CD14-positive monocyte (primary cell): ENCODE results near the gene MMP24. TPM values are rescaled to one million over a fixed set of nuclear protein-coding genes. Genes with fewer than 3 reads are reported as not detected.
A peak's percentile ranks its signal among the peaks of the same experiment; 100 is the strongest.

Experiments used
- DNase-seq, 3 donors: peaks; one replicate each; pipeline ENCODE4 v3.0.0-alpha.2; 2011 to 2022
- H2AFZ ChIP-seq: 2 replicates; pipeline ENCODE4 v1.6.0; 2012; ENCODE audit warnings: mild to moderate bottlenecking, low read depth, low read length, inconsistent platforms; ENCODE audit not compliant: insufficient read depth, poor library complexity, severe bottlenecking
- H3K27ac ChIP-seq, 2 donors: 1 replicate in 1 of 2; 2 replicates in 1 of 2; pipeline ENCODE4 v1.5.1; 2012 to 2013; ENCODE audit warnings: low read length in 2 of 2, control low read depth in 1 of 2, inconsistent platforms in 1 of 2, low read depth in 1 of 2, mild to moderate bottlenecking in 1 of 2
- H3K27me3 ChIP-seq, 2 donors: one replicate each; pipeline versions ENCODE4 v1.6.0 to v1.6.1; 2011 to 2013; ENCODE audit warnings: low read length in 2 of 2; ENCODE audit not compliant: control insufficient read depth in 2 of 2, insufficient read depth in 2 of 2
- H3K36me3 ChIP-seq, 2 donors: replicated peaks in 1 of 2; 1 replicate in 1 of 2; 2 replicates in 1 of 2; pipeline versions ENCODE4 v1.5.1 to v1.6.1; 2012 to 2013; ENCODE audit warnings: low read length in 2 of 2, control low read depth in 1 of 2, inconsistent platforms in 1 of 2, mild to moderate bottlenecking in 1 of 2; ENCODE audit not compliant: insufficient read depth in 2 of 2, control insufficient read depth in 1 of 2
- H3K4me1 ChIP-seq, 2 donors: 1 replicate in 1 of 2; 2 replicates in 1 of 2; pipeline versions ENCODE4 v1.5.1 to v1.6.1; 2012 to 2013; ENCODE audit warnings: low read length in 2 of 2, control low read depth in 1 of 2, inconsistent platforms in 1 of 2, mild to moderate bottlenecking in 1 of 2, moderate library complexity in 1 of 2; ENCODE audit not compliant: insufficient read depth in 2 of 2, control insufficient read depth in 1 of 2
- H3K4me2 ChIP-seq: replicated peaks from 2 replicates; pipeline ENCODE3; 2012; ENCODE audit warnings: low read length, moderate library complexity, mild to moderate bottlenecking; ENCODE audit not compliant: poor library complexity, severe bottlenecking; ENCODE audit errors: extremely low read depth
- H3K4me3 ChIP-seq, 3 experiments: fragments of 200-600 bp in 1 of 3; sonication (generic) in 1 of 3; replicated peaks in 1 of 3; 1 replicate in 2 of 3; 2 replicates in 1 of 3; pipeline ENCODE4 v1.5.1; 2011 to 2013; ENCODE audit warnings: low read length in 3 of 3, mild to moderate bottlenecking in 3 of 3, control low read depth in 2 of 3, low read depth in 2 of 3, inconsistent platforms in 1 of 3, moderate library complexity in 1 of 3
- H3K79me2 ChIP-seq: 2 replicates; pipeline ENCODE4 v1.6.0; 2012; ENCODE audit warnings: mild to moderate bottlenecking, control low read depth, inconsistent platforms, low read length, moderate library complexity; ENCODE audit not compliant: insufficient read depth
- H3K9ac ChIP-seq: 2 replicates; pipeline ENCODE4 v1.6.0; 2017; ENCODE audit warnings: low read length, mild to moderate bottlenecking; ENCODE audit not compliant: insufficient read depth, poor library complexity, severe bottlenecking
- H3K9me3 ChIP-seq, 2 donors: replicated peaks in 1 of 2; 1 replicate in 1 of 2; 2 replicates in 1 of 2; pipeline versions ENCODE4 v1.5.1 to v1.6.1; 2012 to 2013; ENCODE audit warnings: low read length in 2 of 2, control low read depth in 1 of 2; ENCODE audit not compliant: control insufficient read depth in 1 of 2, insufficient read depth in 1 of 2
- H4K20me1 ChIP-seq: 2 replicates; pipeline ENCODE4 v1.6.0; 2012; ENCODE audit warnings: mild to moderate bottlenecking, low read length, control low read depth, moderate library complexity; ENCODE audit not compliant: insufficient read depth
- H3K27ac Mint-ChIP-seq, 7 donors: one replicate each; pipeline ENCODE4 v1.8.0; 2020; ENCODE audit warnings: mild to moderate bottlenecking in 7 of 7, mixed read lengths in 7 of 7, moderate library complexity in 6 of 7, inconsistent platforms in 2 of 7
- H3K27me3 Mint-ChIP-seq, 3 donors: one replicate each; pipeline ENCODE4 v1.8.0; 2021 to 2022; ENCODE audit warnings: low read depth in 3 of 3, mild to moderate bottlenecking in 3 of 3, mixed read lengths in 3 of 3, moderate library complexity in 3 of 3, inconsistent platforms in 1 of 3
- H3K36me3 Mint-ChIP-seq, 2 donors: one replicate each; pipeline ENCODE4 v1.8.0; 2020; ENCODE audit warnings: mixed read lengths in 2 of 2, inconsistent platforms in 1 of 2, mild to moderate bottlenecking in 1 of 2
- H3K4me1 Mint-ChIP-seq: one replicate; pipeline ENCODE4 v1.8.0; 2020; ENCODE audit warnings: mild to moderate bottlenecking, mixed read lengths
- H3K4me3 Mint-ChIP-seq, 2 donors: one replicate each; pipeline ENCODE4 v1.8.0; 2020; ENCODE audit warnings: mild to moderate bottlenecking in 2 of 2, mixed read lengths in 2 of 2, moderate library complexity in 1 of 2
- H3K9me3 Mint-ChIP-seq, 7 donors: one replicate each; pipeline ENCODE4 v1.8.0; 2020 to 2022; ENCODE audit warnings: mixed read lengths in 7 of 7, mild to moderate bottlenecking in 6 of 7, moderate library complexity in 6 of 7, inconsistent platforms in 2 of 7
- WGBS: methylation state at CpG from one replicate; pipeline ENCODE4 v1.1.5; 2013; ENCODE audit warnings: missing lambda C conversion rate; ENCODE audit not compliant: insufficient coverage; 5-methylcytosine and 5-hydroxymethylcytosine counted together
- intact Hi-C, 2 donors: fragments of 100-400 bp; cut with micrococcal nuclease; formaldehyde crosslinking; loops; one replicate each; pipeline versions ENCODE4 v1.15.0 to v1.15.1; 2023
- polyA plus RNA-seq, 3 donors: library from polyadenylated mRNA; depleted of rRNA in 1 of 3; unstranded in 2 of 3; stranded (reverse) in 1 of 3; fragments of 300-500 nt in 2 of 3; fragments of >200 nt in 1 of 3; fragmentation: Illumina TruSeq in 2 of 3; gene quantifications; 1 replicate in 2 of 3; 2 replicates in 1 of 3; pipeline ENCODE4 v1.2.3, GENCODE V29; 2012 to 2021
- TF ChIP-seq, protein P1 (sequence below): fragments of 200-600 bp; IDR thresholded peaks from one replicate; pipeline ENCODE4 v1.8.0; 2022; ENCODE audit warnings: antibody characterized with exemption, mild to moderate bottlenecking

Gene MMP24
- polyA plus RNA-seq, 3 donors: 0.14 TPM; not detected in 2

- Mint-ChIP-seq H3K4me1 (peaks cover 25% of the 10 kb centered on the region), H3K36me3 (peaks cover 20 to 21% of the 10 kb centered on the region in 2 donors), H3K27ac (peak overlapping the region in 2 of 7 donors; percentile 2 to 27), H3K9me3 (peaks cover 0 to 6% (median 3%) of the 10 kb centered on the region in 7 donors), H3K4me3 (no peak overlapping the region), H3K27me3 (peaks cover 0 to 4% (median 0%) of the 10 kb centered on the region in 3 donors)
- no peak for DNase-seq
- H3K27me3 ChIP-seq: no peaks in the 10 kb centered on the region
- H3K27ac ChIP-seq: no peak overlapping the region
- TF ChIP-seq, protein P1, sequence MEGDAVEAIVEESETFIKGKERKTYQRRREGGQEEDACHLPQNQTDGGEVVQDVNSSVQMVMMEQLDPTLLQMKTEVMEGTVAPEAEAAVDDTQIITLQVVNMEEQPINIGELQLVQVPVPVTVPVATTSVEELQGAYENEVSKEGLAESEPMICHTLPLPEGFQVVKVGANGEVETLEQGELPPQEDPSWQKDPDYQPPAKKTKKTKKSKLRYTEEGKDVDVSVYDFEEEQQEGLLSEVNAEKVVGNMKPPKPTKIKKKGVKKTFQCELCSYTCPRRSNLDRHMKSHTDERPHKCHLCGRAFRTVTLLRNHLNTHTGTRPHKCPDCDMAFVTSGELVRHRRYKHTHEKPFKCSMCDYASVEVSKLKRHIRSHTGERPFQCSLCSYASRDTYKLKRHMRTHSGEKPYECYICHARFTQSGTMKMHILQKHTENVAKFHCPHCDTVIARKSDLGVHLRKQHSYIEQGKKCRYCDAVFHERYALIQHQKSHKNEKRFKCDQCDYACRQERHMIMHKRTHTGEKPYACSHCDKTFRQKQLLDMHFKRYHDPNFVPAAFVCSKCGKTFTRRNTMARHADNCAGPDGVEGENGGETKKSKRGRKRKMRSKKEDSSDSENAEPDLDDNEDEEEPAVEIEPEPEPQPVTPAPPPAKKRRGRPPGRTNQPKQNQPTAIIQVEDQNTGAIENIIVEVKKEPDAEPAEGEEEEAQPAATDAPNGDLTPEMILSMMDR: no peak
- no peak overlapping the region for H2AFZ ChIP-seq
- H4K20me1 ChIP-seq: no peaks in the 10 kb centered on the region
- H3K4me2 ChIP-seq: no peak overlapping the region
- no peaks in the 10 kb centered on the region for H3K79me2 ChIP-seq
- no peaks in the 10 kb centered on the region for H3K9me3 ChIP-seq
- H3K4me3 ChIP-seq: no peak overlapping the region
- 10% methylated on average over 2 of the region's 5 CpGs for WGBS
- H3K36me3 ChIP-seq: peaks cover 0 to 5% of the 10 kb centered on the region in 2 donors
- H3K4me1 ChIP-seq: peaks cover 13 to 19% of the 10 kb centered on the region in 2 donors
- intact Hi-C loops: no loop called here
- no peak overlapping the region for H3K9ac ChIP-seq
Observed at GRCh38 chr20:35238735-35239134, 12.2 kb downstream of the MMP24 start.

GRCh38 chr20:35240083-35240810 lies 13.8 kb downstream of the MMP24 start:
- Histone ChIP-seq H3K27me3 (no peaks in the 10 kb centered on the region), H3K4me1 (peaks cover 13 to 19% of the 10 kb centered on the region in 2 donors), H3K4me2 (no peak overlapping the region), H3K79me2 (no peaks in the 10 kb centered on the region), H3K36me3 (peaks cover 0 to 5% of the 10 kb centered on the region in 2 donors), H3K9me3 (no peaks in the 10 kb centered on the region), H3K9ac (no peak overlapping the region), H3K4me3 (no peak overlapping the region), H4K20me1 (no peaks in the 10 kb centered on the region), H3K27ac (no peak overlapping the region), H2AFZ (no peak overlapping the region)
- H3K9me3 Mint-ChIP-seq: peaks cover 0 to 6% (median 3%) of the 10 kb centered on the region in 7 donors
- H3K4me3 Mint-ChIP-seq: no peak overlapping the region
- WGBS: 95% methylated on average over 4 of the region's 5 CpGs
- TF ChIP-seq, protein P1: no peak
- DNase-seq: no peak
- peaks cover 14 to 20% of the 10 kb centered on the region in 2 donors for H3K36me3 Mint-ChIP-seq
- intact Hi-C loops: no loop called here
- H3K4me1 Mint-ChIP-seq: peaks cover 25% of the 10 kb centered on the region
- H3K27ac Mint-ChIP-seq: no peak overlapping the region
- peaks cover 0 to 4% (median 0%) of the 10 kb centered on the region in 3 donors for H3K27me3 Mint-ChIP-seq
